GM12878 (cell line): ENCODE measurements around the gene TDRD9. TPM values are rescaled to one million over a fixed set of nuclear protein-coding genes. Genes with fewer than 3 reads are reported as not detected.

Experiments
- ATAC-seq: fragments of 200-7000 bp; cut with Tn5 transposase; 3 replicates; pipeline ENCODE4 v1.9.1; 2020; ENCODE audit warnings: mild to moderate bottlenecking, moderate library complexity
- BruUV-seq: library from RNA; stranded (reverse); fragments of 400-500 nt; replicated peaks from 2 replicates; lab custom pipeline; 2021; lab: Mats Ljungman, UMichigan
- CTCF ChIA-PET: fragments of 300-600 bp; sonication (Branson Sonifier 250); formaldehyde crosslinking; extraction: SDS; loops from one replicate; lab custom pipeline; 2021; ENCODE audit warnings: inconsistent platforms; lab: Yijun Ruan, JAX
- POLR2A ChIA-PET: fragments of 350-600 bp; formaldehyde crosslinking; extraction: SDS; loops from one replicate; lab custom pipeline; 2021; ENCODE audit warnings: inconsistent platforms; lab: Charles Lee
- RAD21 ChIA-PET: fragments of 300-600 bp; sonication (Branson Sonifier 250); formaldehyde crosslinking; loops from one replicate; lab custom pipeline; 2023; ENCODE audit warnings: antibody characterized with exemption; ENCODE audit not compliant: unreplicated experiment; lab: Charles Lee
- SMC1A ChIA-PET: fragments of 300-600 bp; sonication (Branson Sonifier 250); formaldehyde crosslinking; loops from one replicate; lab custom pipeline; 2023; ENCODE audit not compliant: unreplicated experiment, uncharacterized antibody; lab: Charles Lee
- DNase-seq: peaks from one replicate; pipeline ENCODE4 v3.0.0-alpha.2; 2011; ENCODE audit warnings: low read depth, low spot score
- FAIRE-seq: peaks from 3 replicates; lab custom pipeline; 2011; peaks lifted over from hg19 to GRCh38; lab: Jason Lieb, UNC
- H2AFZ ChIP-seq: 2 replicates; pipeline ENCODE4 v1.6.0; 2011; ENCODE audit warnings: low read depth, low read length, control low read depth; ENCODE audit not compliant: control insufficient read depth
- H3K27ac ChIP-seq: 2 replicates; pipeline ENCODE4 v1.5.1; 2011; ENCODE audit warnings: control low read depth; ENCODE audit not compliant: control insufficient read depth, insufficient read depth
- H3K27me3 ChIP-seq, 2 experiments: replicated peaks in 1 of 2; 2 replicates each; pipeline versions ENCODE4 v1.6.0 to v1.6.1; 2011; ENCODE audit warnings: low read length in 1 of 2; ENCODE audit not compliant: control insufficient read depth in 2 of 2, insufficient read depth in 2 of 2
- H3K36me3 ChIP-seq, 2 experiments: 2 replicates each; pipeline ENCODE4 v1.5.1; 2011; ENCODE audit warnings: low read length in 1 of 2; ENCODE audit not compliant: control insufficient read depth in 2 of 2, insufficient read depth in 2 of 2
- H3K4me1 ChIP-seq: 2 replicates; pipeline ENCODE4 v1.6.1; 2011; ENCODE audit warnings: mild to moderate bottlenecking, low read length, moderate library complexity, mixed read lengths; ENCODE audit not compliant: control insufficient read depth, insufficient read depth
- H3K4me2 ChIP-seq: 2 replicates; pipeline ENCODE4 v1.6.0; 2011; ENCODE audit warnings: control low read depth; ENCODE audit not compliant: control insufficient read depth, insufficient read depth
- H3K4me3 ChIP-seq: fragments of 200-600 bp; sonication (generic); 2 replicates; pipeline ENCODE4 v1.5.1; 2016
- H3K79me2 ChIP-seq: 2 replicates; pipeline ENCODE4 v1.6.0; 2011; ENCODE audit warnings: low read length; ENCODE audit not compliant: control insufficient read depth, insufficient read depth
- H3K9ac ChIP-seq: 2 replicates; pipeline ENCODE4 v1.8.0; 2011; ENCODE audit warnings: low read length, control low read depth, mixed read lengths; ENCODE audit not compliant: control insufficient read depth, insufficient read depth
- H3K9me3 ChIP-seq: replicated peaks from 3 replicates; pipeline ENCODE4 v1.5.1; 2011; ENCODE audit warnings: mild to moderate bottlenecking, low read length; ENCODE audit not compliant: control insufficient read depth, insufficient read depth
- H4K20me1 ChIP-seq: 2 replicates; pipeline ENCODE4 v1.6.0; 2011; ENCODE audit not compliant: control insufficient read depth, insufficient read depth
- GABPA ChIP-seq: IDR thresholded peaks from 2 replicates; pipeline ENCODE4 v1.6.1; 2014; ENCODE audit warnings: antibody characterized with exemption, low read depth, mild to moderate bottlenecking, inconsistent platforms
- KDM1A ChIP-seq: fragments of 200-600 bp; sonication (generic); IDR thresholded peaks from 2 replicates; pipeline ENCODE4 v1.6.1; 2016; ENCODE audit warnings: borderline replicate concordance
- POLR2AphosphoS2 ChIP-seq: IDR thresholded peaks from 2 replicates; pipeline ENCODE4 v1.6.1; 2011; ENCODE audit warnings: low read depth, mild to moderate bottlenecking, low read length, improper control_type of control experiment, moderate library complexity
- RELA ChIP-seq: fragments of 450-650 bp; IDR thresholded peaks from 2 replicates; pipeline ENCODE4 v1.8.0; 2014; ENCODE audit warnings: borderline replicate concordance; ENCODE audit not compliant: partially characterized antibody
- WGBS: methylation state at CpG from one replicate; pipeline ENCODE4 v1.1.6; 2016; ENCODE audit warnings: low lambda C conversion rate; ENCODE audit not compliant: insufficient replicate concordance, insufficient coverage; ENCODE audit errors: missing lambda C conversion rate; 5-methylcytosine and 5-hydroxymethylcytosine counted together
- in situ Hi-C: fragments of 300-500 bp; cut with MboI; formaldehyde crosslinking; loops from 9 replicates; pipeline ENCODE4 v1.14.3; 2018; ENCODE audit warnings: mixed read lengths
- intact Hi-C: fragments of 100-400 bp; cut with micrococcal nuclease; formaldehyde crosslinking; loops from one replicate; pipeline ENCODE4 v1.14.2; 2022; ENCODE audit not compliant: unreplicated experiment
- polyA plus RNA-seq, 11 experiments: library from polyadenylated mRNA; depleted of rRNA in 4 of 11; unstranded in 6 of 11; stranded (reverse) in 5 of 11; fragments of >200 nt; fragmentation: Nextera tagmentation in 4 of 11; fragmentation: Illumina TruSeq in 1 of 11; extraction: Ambion mirVana in 4 of 11; extraction: Trizol in 1 of 11; gene quantifications; 1 replicate in 1 of 11; 2 replicates in 10 of 11; pipeline versions ENCODE4 v1.2.1 to v1.2.3, GENCODE V29; 2011 to 2016; ENCODE audit warnings: inconsistent platforms in 2 of 11, missing spikeins in 2 of 11, low read depth in 1 of 11
- total RNA-seq, 4 experiments: library from RNA; depleted of rRNA in 3 of 4; stranded (reverse); fragments of >200 nt in 3 of 4; fragmentation: Illumina TruSeq in 1 of 4; extraction: Trizol in 1 of 4; gene quantifications; 2 replicates each; pipeline versions ENCODE4 v1.2.1 to v1.2.3, GENCODE V29; 2013 to 2021
- TF ChIP-seq, protein P1 (sequence below): IDR thresholded peaks from 2 replicates; pipeline ENCODE4 v1.6.1; 2012; ENCODE audit warnings: improper control_type of control experiment, low read depth, low read length; ENCODE audit not compliant: insufficient replicate concordance
- TF ChIP-seq, protein P2 (sequence below): fragments of 450-650 bp; IDR thresholded peaks from 2 replicates; pipeline ENCODE4 v1.6.1; 2017; ENCODE audit warnings: low read depth, mild to moderate bottlenecking, moderate library complexity

Gene TDRD9
- total and polyA plus RNA-seq, 10 of the 15 experiments (the other 5 are each of a cell fraction or from before 2014, with no cell fraction given): 0.12 TPM; not detected in 9

DNA sequence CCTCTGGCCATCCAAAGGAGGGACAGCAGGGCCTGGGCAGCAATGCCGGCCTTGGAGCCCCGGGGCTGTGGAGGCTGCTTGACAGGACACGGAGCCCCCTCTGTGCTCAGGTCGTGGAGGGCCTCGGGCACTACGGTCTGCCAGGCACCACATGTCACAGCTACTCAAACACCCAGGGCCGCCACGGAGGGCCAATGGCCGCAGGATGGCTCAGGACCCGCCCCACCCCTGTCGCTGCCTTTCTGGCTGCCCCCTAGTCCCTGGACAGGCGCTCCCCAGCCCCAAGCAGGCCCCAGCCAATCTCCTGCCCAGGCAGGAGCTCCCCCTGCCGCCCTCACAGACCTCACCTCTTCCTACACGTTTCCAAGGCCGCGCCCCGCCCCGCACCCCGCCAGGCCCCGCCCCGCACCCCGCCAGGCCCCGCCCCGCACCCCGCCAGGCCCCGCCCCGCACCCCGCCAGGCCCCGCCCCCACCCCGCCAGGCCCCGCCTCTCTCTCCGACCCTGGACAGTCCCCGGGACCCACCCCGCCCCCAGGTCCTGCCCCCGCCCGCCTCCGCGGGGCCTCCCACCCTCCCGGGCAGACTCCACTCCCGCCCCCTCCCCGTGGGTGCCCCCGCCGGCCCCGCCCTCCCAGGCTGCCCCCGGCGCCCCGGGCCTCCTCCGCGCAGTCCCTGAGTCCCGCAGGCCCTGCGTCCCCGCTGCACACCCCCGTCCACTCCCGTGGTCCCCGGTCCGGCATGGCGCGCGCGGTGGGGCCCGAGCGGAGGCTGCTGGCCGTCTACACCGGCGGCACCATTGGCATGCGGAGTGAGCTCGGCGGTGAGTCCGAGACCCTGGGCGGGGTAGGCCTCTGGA is 157.0 kb downstream of the TDRD9 start, which contains the start of gene ASPG:
ASPG (plus strand) TSS at position 669 of the 857 bp plus-strand sequence; CDS start at position 740, 71 bp downstream.
- RAD21 ChIA-PET: no interaction called here
- POLR2A ChIA-PET: no interaction called here
- CTCF ChIA-PET: no interaction called here
- Histone ChIP-seq H3K4me1 (no peaks in the 10 kb centered on the region), H3K9me3 (no peaks in the 10 kb centered on the region), H3K4me3 (no peak within 1 kb of the TSS), H2AFZ (no peak within 1 kb of the TSS), H3K27ac (no peak within 1 kb of the TSS), H4K20me1 (no peaks in the 10 kb centered on the region), H3K4me2 (no peak within 1 kb of the TSS), H3K36me3 (no peaks in the 10 kb centered on the region), H3K9ac (no peak within 1 kb of the TSS), H3K27me3 (no peaks in the 10 kb centered on the region), H3K79me2 (no peaks in the 10 kb centered on the region)
- ATAC-seq (no peak), FAIRE-seq (no peak), DNase-seq (no peak)
- 97% methylated on average over 7 of the region's 70 CpGs for WGBS
- intact Hi-C loops: no loop called here
- TF ChIP-seq KDM1A: no peak
- TF ChIP-seq, protein P1, sequence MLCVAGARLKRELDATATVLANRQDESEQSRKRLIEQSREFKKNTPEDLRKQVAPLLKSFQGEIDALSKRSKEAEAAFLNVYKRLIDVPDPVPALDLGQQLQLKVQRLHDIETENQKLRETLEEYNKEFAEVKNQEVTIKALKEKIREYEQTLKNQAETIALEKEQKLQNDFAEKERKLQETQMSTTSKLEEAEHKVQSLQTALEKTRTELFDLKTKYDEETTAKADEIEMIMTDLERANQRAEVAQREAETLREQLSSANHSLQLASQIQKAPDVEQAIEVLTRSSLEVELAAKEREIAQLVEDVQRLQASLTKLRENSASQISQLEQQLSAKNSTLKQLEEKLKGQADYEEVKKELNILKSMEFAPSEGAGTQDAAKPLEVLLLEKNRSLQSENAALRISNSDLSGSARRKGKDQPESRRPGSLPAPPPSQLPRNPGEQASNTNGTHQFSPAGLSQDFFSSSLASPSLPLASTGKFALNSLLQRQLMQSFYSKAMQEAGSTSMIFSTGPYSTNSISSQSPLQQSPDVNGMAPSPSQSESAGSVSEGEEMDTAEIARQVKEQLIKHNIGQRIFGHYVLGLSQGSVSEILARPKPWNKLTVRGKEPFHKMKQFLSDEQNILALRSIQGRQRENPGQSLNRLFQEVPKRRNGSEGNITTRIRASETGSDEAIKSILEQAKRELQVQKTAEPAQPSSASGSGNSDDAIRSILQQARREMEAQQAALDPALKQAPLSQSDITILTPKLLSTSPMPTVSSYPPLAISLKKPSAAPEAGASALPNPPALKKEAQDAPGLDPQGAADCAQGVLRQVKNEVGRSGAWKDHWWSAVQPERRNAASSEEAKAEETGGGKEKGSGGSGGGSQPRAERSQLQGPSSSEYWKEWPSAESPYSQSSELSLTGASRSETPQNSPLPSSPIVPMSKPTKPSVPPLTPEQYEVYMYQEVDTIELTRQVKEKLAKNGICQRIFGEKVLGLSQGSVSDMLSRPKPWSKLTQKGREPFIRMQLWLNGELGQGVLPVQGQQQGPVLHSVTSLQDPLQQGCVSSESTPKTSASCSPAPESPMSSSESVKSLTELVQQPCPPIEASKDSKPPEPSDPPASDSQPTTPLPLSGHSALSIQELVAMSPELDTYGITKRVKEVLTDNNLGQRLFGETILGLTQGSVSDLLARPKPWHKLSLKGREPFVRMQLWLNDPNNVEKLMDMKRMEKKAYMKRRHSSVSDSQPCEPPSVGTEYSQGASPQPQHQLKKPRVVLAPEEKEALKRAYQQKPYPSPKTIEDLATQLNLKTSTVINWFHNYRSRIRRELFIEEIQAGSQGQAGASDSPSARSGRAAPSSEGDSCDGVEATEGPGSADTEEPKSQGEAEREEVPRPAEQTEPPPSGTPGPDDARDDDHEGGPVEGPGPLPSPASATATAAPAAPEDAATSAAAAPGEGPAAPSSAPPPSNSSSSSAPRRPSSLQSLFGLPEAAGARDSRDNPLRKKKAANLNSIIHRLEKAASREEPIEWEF: no peak
- TF ChIP-seq POLR2AphosphoS2: no peak
- TF ChIP-seq, protein P2, sequence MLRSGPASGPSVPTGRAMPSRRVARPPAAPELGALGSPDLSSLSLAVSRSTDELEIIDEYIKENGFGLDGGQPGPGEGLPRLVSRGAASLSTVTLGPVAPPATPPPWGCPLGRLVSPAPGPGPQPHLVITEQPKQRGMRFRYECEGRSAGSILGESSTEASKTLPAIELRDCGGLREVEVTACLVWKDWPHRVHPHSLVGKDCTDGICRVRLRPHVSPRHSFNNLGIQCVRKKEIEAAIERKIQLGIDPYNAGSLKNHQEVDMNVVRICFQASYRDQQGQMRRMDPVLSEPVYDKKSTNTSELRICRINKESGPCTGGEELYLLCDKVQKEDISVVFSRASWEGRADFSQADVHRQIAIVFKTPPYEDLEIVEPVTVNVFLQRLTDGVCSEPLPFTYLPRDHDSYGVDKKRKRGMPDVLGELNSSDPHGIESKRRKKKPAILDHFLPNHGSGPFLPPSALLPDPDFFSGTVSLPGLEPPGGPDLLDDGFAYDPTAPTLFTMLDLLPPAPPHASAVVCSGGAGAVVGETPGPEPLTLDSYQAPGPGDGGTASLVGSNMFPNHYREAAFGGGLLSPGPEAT: no peak
- TF ChIP-seq RELA: no peak
- no peak for TF ChIP-seq GABPA
- SMC1A ChIA-PET: no interaction called here
- in situ Hi-C loops: no loop called here
- BruUV-seq: no TSS peak
